ENCODE measurements around the gene CLPX.

The CLPX gene

GRCh38 chr15:65214010-65214409, 28.9 kb upstream of the CLPX start:
- FAIRE-seq, result no peak
- TF ChIP-seq POLR2AphosphoS5 (IDR thresholded peaks at IDR 0.05; ENCODE audit: low read depth, low read length) (no peak), TAF1 (IDR thresholded peaks at IDR 0.05; ENCODE audit: borderline replicate concordance, low read depth, low read length) (no peak), POLR2A (IDR thresholded peaks at IDR 0.05; ENCODE audit: low read depth, low read length) (no peak)

GRCh38 chr15:65213241-65213640, 28.1 kb upstream of the CLPX start:
- TF ChIP-seq TAF1 (IDR thresholded peaks at IDR 0.05; ENCODE audit: borderline replicate concordance, low read depth, low read length) (no peak), POLR2AphosphoS5 (IDR thresholded peaks at IDR 0.05; ENCODE audit: low read depth, low read length) (no peak), POLR2A (IDR thresholded peaks at IDR 0.05; ENCODE audit: low read depth, low read length) (no peak)
- DNase-seq (ENCODE audit: insufficient read length) (no peak), FAIRE-seq (no peak)

More at GRCh38 chr15:65214010-65214409, 28.9 kb upstream of the CLPX start:
- no peak for DNase-seq (ENCODE audit: insufficient read length)

- FAIRE-seq (no peak), DNase-seq (ENCODE audit: insufficient read length) (peak; percentile 31)
- TF ChIP-seq TAF1 (IDR thresholded peaks at IDR 0.05; ENCODE audit: borderline replicate concordance, low read depth, low read length) (no peak), POLR2A (IDR thresholded peaks at IDR 0.05; ENCODE audit: low read depth, low read length) (no peak), POLR2AphosphoS5 (IDR thresholded peaks at IDR 0.05; ENCODE audit: low read depth, low read length) (no peak)
Measured at GRCh38 chr15:65212097-65212496, 27.0 kb upstream of the CLPX start.

GRCh38 chr15:65211482-65211982, 26.4 kb upstream of the CLPX start:
- TF ChIP-seq TAF1 (IDR thresholded peaks at IDR 0.05; ENCODE audit: borderline replicate concordance, low read depth, low read length), result no peak
- no peak for DNase-seq (ENCODE audit: insufficient read length)
- FAIRE-seq, result no peak

DNA sequence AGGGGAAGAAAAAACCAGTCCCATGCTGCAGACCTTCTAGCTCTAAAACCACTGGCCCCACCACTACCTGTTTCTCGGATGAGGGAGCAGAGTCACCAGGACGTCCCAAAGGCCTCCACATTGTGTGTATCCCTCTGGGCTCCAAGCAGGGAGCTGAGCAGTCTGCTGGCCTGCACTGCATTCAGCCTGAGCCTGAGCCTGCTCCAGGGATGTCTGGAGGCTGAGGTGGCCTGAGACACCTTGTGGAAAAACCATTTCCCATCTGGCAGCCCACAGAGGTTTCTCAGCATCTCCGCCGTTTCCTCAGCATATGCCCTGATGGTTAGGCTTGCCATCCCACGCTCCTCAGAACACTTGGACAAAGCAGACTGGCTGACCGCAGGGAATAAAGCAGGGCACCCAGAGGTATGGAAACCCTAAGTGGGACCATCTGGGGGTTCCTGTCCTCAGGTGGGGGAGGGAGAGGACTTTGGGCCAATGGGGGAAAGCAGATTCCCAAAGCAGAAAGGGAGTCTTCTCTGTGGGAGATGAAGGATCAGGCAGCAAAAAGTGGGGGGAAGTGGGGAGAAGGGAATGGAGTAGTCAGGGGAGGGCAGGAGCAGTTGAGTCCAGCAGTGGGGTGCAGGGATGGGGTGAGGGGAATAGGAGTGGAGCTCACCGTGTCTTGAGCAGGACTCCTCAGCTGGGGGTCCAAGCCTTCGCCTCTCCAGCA, 25.8 kb upstream of the CLPX start, which contains the start of gene CILP:
Gene CILP, minus strand, starts transcription at position 704 of the 712 bp plus-strand sequence. CDS start 1,718 bp downstream, outside the sequence.
- TF ChIP-seq TAF1 (IDR thresholded peaks at IDR 0.05; ENCODE audit: borderline replicate concordance, low read depth, low read length), result no peak
- no peak for TF ChIP-seq POLR2A (IDR thresholded peaks at IDR 0.05; ENCODE audit: low read depth, low read length)
- no peak for TF ChIP-seq POLR2AphosphoS5 (IDR thresholded peaks at IDR 0.05; ENCODE audit: low read depth, low read length)
- FAIRE-seq (no peak), DNase-seq (ENCODE audit: insufficient read length) (no peak)

- FAIRE-seq (no peak), DNase-seq (ENCODE audit: insufficient read length) (no peak)
- TF ChIP-seq POLR2A (IDR thresholded peaks at IDR 0.05; ENCODE audit: low read depth, low read length) (no peak), POLR2AphosphoS5 (IDR thresholded peaks at IDR 0.05; ENCODE audit: low read depth, low read length) (no peak), TAF1 (IDR thresholded peaks at IDR 0.05; ENCODE audit: borderline replicate concordance, low read depth, low read length) (no peak)
Measured at GRCh38 chr15:65209701-65210643, 24.8 kb upstream of the CLPX start.

- no peak for FAIRE-seq
- TF ChIP-seq POLR2AphosphoS5 (IDR thresholded peaks at IDR 0.05; ENCODE audit: low read depth, low read length) (no peak), POLR2A (IDR thresholded peaks at IDR 0.05; ENCODE audit: low read depth, low read length) (no peak), TAF1 (IDR thresholded peaks at IDR 0.05; ENCODE audit: borderline replicate concordance, low read depth, low read length) (no peak)
- no peak for DNase-seq (ENCODE audit: insufficient read length)
Measured at GRCh38 chr15:65208647-65209046, 23.5 kb upstream of the CLPX start.

- DNase-seq (ENCODE audit: insufficient read length) (no peak), FAIRE-seq (no peak)
- TF ChIP-seq TAF1 (IDR thresholded peaks at IDR 0.05; ENCODE audit: borderline replicate concordance, low read depth, low read length) (no peak), POLR2A (IDR thresholded peaks at IDR 0.05; ENCODE audit: low read depth, low read length) (no peak), POLR2AphosphoS5 (IDR thresholded peaks at IDR 0.05; ENCODE audit: low read depth, low read length) (no peak)
Measured at GRCh38 chr15:65207280-65207840, 22.2 kb upstream of the CLPX start.

- TF ChIP-seq POLR2AphosphoS5 (IDR thresholded peaks at IDR 0.05; ENCODE audit: low read depth, low read length) (no peak), POLR2A (IDR thresholded peaks at IDR 0.05; ENCODE audit: low read depth, low read length) (no peak), TAF1 (IDR thresholded peaks at IDR 0.05; ENCODE audit: borderline replicate concordance, low read depth, low read length) (no peak)
- DNase-seq (ENCODE audit: insufficient read length), result no peak
- FAIRE-seq, result no peak
Measured at GRCh38 chr15:65206750-65207149, 21.6 kb upstream of the CLPX start.

DNA sequence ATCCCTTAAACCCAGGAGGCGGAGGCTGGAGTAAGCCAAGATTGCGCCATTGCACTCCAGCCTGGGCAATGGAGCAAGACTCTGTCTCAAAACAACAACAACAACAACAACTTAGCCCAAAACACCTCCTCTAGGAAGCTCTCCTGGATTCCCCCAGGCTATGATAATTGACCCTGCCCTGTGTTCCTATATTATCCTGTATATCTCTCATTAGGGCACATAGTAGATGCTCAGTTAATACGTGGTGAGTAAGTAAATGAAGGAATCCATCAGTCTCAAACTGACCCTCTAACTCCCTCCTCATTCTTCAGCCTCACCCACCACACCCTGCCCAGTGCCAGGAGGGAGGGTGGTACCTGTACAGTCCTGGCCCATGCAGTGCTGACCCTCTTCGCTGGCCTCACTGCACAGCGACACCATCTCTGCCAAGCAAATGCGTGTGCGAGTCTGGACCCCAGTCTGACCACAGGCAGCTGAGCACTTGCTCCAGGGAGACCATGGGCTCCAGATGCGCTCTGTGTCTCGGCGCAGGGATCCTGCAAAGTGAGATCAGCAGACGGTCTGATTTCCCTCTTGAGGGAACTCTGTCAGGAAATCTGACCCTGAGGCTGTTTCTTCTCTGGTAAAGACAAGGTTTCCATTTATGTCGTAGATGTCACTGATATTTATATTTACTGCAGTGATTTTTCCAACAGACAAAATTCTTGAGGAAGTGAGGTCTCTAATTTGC, 20.0 kb upstream of the CLPX start:
- no peak for DNase-seq (ENCODE audit: insufficient read length)
- no peak for FAIRE-seq
- TF ChIP-seq TAF1 (IDR thresholded peaks at IDR 0.05; ENCODE audit: borderline replicate concordance, low read depth, low read length) (no peak), POLR2A (IDR thresholded peaks at IDR 0.05; ENCODE audit: low read depth, low read length) (no peak), POLR2AphosphoS5 (IDR thresholded peaks at IDR 0.05; ENCODE audit: low read depth, low read length) (no peak)

All from GM12892 (cell line).